Ishikawa (cell line): ENCODE data around the gene RAD9A.

Experiments used
- CEBPB ChIP-seq: IDR thresholded peaks from 2 replicates; pipeline ENCODE4 v1.6.1; 2012
- CREB1 ChIP-seq: IDR thresholded peaks from 2 replicates; pipeline ENCODE4 v1.6.1; 2012; ENCODE audit warnings: low read depth
- EGR1 ChIP-seq: IDR thresholded peaks from 2 replicates; pipeline ENCODE4 v1.6.1; 2012
- EP300 ChIP-seq: IDR thresholded peaks from 2 replicates; pipeline ENCODE4 v1.6.1; 2012; ENCODE audit warnings: borderline replicate concordance
- FOXM1 ChIP-seq: IDR thresholded peaks from 2 replicates; pipeline ENCODE4 v1.6.1; 2012; ENCODE audit warnings: low read depth, borderline replicate concordance
- MAX ChIP-seq: IDR thresholded peaks from 2 replicates; pipeline ENCODE4 v1.6.1; 2012
- NFIC ChIP-seq: IDR thresholded peaks from 2 replicates; pipeline ENCODE4 v1.6.1; 2012
- RAD21 ChIP-seq: IDR thresholded peaks from 2 replicates; pipeline ENCODE4 v1.6.1; 2012; ENCODE audit warnings: low read depth
- REST ChIP-seq: IDR thresholded peaks from 2 replicates; pipeline ENCODE4 v1.6.1; 2012; ENCODE audit warnings: low read depth, mild to moderate bottlenecking
- TAF1 ChIP-seq: IDR thresholded peaks from 2 replicates; pipeline ENCODE4 v1.6.1; 2012; ENCODE audit warnings: low read depth, mild to moderate bottlenecking
- USF1 ChIP-seq: IDR thresholded peaks from 2 replicates; pipeline ENCODE4 v1.6.1; 2012
- YY1 ChIP-seq: IDR thresholded peaks from 2 replicates; pipeline ENCODE4 v1.6.1; 2012; ENCODE audit warnings: low read depth
- ZBTB7A ChIP-seq: IDR thresholded peaks from 2 replicates; pipeline ENCODE4 v1.6.1; 2012; ENCODE audit warnings: low read depth

Gene RAD9A

GRCh38 chr11:67404515-67405195 lies 12.9 kb downstream of the RAD9A start:
- TF ChIP-seq REST: no peak
- TF ChIP-seq YY1: no peak
- TF ChIP-seq CREB1: no peak
- TF ChIP-seq CEBPB: no peak
- TF ChIP-seq EGR1: no peak
- TF ChIP-seq FOXM1: no peak

DNA sequence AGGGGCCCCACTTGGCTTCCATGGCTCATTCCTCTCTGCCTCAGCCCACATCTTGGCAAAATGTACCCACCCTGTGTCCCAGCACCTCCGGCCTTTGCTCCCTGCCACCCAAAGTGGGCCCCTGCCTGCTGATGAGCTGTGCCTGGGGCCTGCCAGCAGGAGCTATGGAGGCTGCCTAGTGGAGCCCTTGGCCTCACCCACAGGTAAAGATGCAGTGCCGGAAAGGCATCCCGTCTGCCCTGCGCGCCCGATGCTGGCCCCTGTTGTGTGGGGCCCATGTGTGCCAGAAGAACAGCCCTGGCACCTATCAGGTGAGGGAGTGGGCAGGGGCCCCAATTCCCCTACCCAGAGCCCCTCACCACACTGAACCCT lies 13.4 kb downstream of the RAD9A start:
- no peak for TF ChIP-seq CEBPB
- TF ChIP-seq YY1: no peak
- TF ChIP-seq REST: no peak
- no peak for TF ChIP-seq USF1
- TF ChIP-seq TAF1: no peak
- no peak for TF ChIP-seq EGR1
- no peak for TF ChIP-seq ZBTB7A
- TF ChIP-seq NFIC: no peak
- TF ChIP-seq CREB1: no peak
- TF ChIP-seq EP300: no peak
- TF ChIP-seq FOXM1: no peak
- TF ChIP-seq RAD21: no peak

DNA sequence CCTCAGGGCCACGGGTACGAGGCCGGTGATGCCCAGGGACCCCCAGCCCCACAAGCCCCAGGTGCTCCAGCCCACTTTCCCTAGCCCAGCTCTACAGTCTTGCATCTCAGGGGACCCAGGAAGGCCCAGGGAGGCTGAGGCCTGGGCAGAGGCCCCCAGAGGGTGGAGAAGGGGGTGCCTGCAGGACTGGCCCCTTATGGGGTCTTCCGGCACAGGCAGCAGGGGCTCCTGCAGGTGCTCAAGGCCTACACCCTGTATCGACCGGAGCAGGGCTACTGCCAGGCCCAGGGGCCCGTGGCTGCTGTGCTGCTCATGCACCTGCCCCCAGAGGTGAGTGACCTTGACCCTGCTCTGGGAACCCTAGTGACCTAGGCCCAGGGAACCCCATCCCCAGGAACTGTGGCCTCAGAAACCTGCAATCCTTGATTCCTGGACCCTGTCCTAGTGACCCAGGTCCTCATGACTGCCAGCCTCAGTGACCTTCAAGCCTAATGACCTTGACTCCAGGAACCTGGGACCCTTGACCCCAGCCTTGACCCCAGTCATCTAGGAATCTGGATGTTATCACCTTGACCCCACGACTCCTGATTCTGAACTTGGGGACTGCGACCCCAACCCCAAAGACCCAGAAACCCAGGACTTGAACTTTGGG lies 14.0 kb downstream of the RAD9A start:
- no peak for TF ChIP-seq ZBTB7A
- TF ChIP-seq REST: no peak
- TF ChIP-seq NFIC: no peak
- TF ChIP-seq TAF1: no peak

GRCh38 chr11:67406420-67406968 lies 14.7 kb downstream of the RAD9A start:
- no peak for TF ChIP-seq USF1
- no peak for TF ChIP-seq TAF1
- TF ChIP-seq CREB1: no peak
- TF ChIP-seq FOXM1: no peak
- no peak for TF ChIP-seq REST
- no peak for TF ChIP-seq EGR1
- TF ChIP-seq MAX: no peak
- TF ChIP-seq CEBPB: no peak
- TF ChIP-seq NFIC: no peak
- no peak for TF ChIP-seq EP300
